Spleen (tissue), 11 donors: ENCODE data around the gene RDX. TPM values are rescaled to one million over a fixed set of nuclear protein-coding genes. Genes with fewer than 3 reads are reported as not detected.
A peak's percentile ranks its signal among the peaks of the same experiment; 100 is the strongest.

ENCODE experiments used
- DNase-seq: peaks from one replicate; pipeline ENCODE4 v3.0.0-alpha.2; 2020
- H3K27ac ChIP-seq, 8 donors: fragments of 200-600 bp; sonication (generic) in 7 of 8; 1 replicate in 4 of 8; 2 replicates in 4 of 8; pipeline versions ENCODE4 v1.5.0 to v1.8.0; 2016 to 2021; ENCODE audit warnings: inconsistent platforms in 4 of 8, mild to moderate bottlenecking in 4 of 8, moderate library complexity in 1 of 8
- H3K27me3 ChIP-seq, 7 donors: fragments of 200-600 bp; sonication (generic) in 6 of 7; replicated peaks in 1 of 7; 1 replicate in 4 of 7; 2 replicates in 3 of 7; pipeline versions ENCODE4 v1.5.0 to v1.8.0; 2016 to 2021; ENCODE audit warnings: inconsistent platforms in 3 of 7, mild to moderate bottlenecking in 1 of 7
- H3K36me3 ChIP-seq, 6 donors: fragments of 200-600 bp; sonication (generic) in 5 of 6; 1 replicate in 4 of 6; 2 replicates in 2 of 6; pipeline versions ENCODE4 v1.5.0 to v1.8.0; 2016 to 2021; ENCODE audit warnings: inconsistent platforms in 2 of 6
- H3K4me1 ChIP-seq, 6 donors: fragments of 200-600 bp; sonication (generic) in 5 of 6; 1 replicate in 3 of 6; 2 replicates in 3 of 6; pipeline versions ENCODE4 v1.5.0 to v1.8.0; 2016 to 2021; ENCODE audit warnings: inconsistent platforms in 3 of 6
- H3K4me3 ChIP-seq, 8 donors: fragments of 200-600 bp; sonication (generic) in 7 of 8; 1 replicate in 4 of 8; 2 replicates in 4 of 8; pipeline versions ENCODE4 v1.5.0 to v1.8.0; 2016 to 2021; ENCODE audit warnings: inconsistent platforms in 4 of 8, mild to moderate bottlenecking in 4 of 8, moderate library complexity in 2 of 8
- H3K9me3 ChIP-seq, 8 donors: fragments of 200-600 bp; sonication (generic) in 7 of 8; 1 replicate in 4 of 8; 2 replicates in 4 of 8; pipeline versions ENCODE4 v1.5.0 to v1.8.0; 2016 to 2021; ENCODE audit warnings: inconsistent platforms in 4 of 8
- CTCF ChIP-seq, 11 experiments: fragments of 200-600 bp in 7 of 11; fragments of 450-650 bp in 4 of 11; sonication (generic) in 4 of 11; IDR thresholded peaks in 8 of 11; conservative IDR thresholded peaks in 3 of 11; 1 replicate in 7 of 11; 2 replicates in 4 of 11; pipeline versions ENCODE4 v1.4.0 to v1.8.0; 2016 to 2021; ENCODE audit warnings: antibody characterized with exemption in 11 of 11, inconsistent platforms in 4 of 11, mild to moderate bottlenecking in 1 of 11
- POLR2A ChIP-seq, 3 donors: fragments of 450-650 bp; IDR thresholded peaks; one replicate each; pipeline ENCODE4 v1.5.1; 2017; ENCODE audit warnings: antibody characterized with exemption in 3 of 3, mild to moderate bottlenecking in 1 of 3
- POLR2AphosphoS5 ChIP-seq, 3 donors: sonication (generic); formaldehyde crosslinking; IDR thresholded peaks; one replicate each; pipeline ENCODE4 v1.5.1; 2017; ENCODE audit warnings: antibody characterized with exemption in 3 of 3
- WGBS, 5 donors: extraction: QIAGEN DNeasy Blood & Tissue Kit in 3 of 5; methylation state at CpG; one replicate each; pipeline versions ENCODE4 v1.1.5 to v1.1.7; 2013 to 2018; 5-methylcytosine and 5-hydroxymethylcytosine counted together
- intact Hi-C: fragments of 100-400 bp; cut with DNase I; formaldehyde crosslinking; loops from one replicate; pipeline ENCODE4 v1.15.0; 2023; ENCODE audit warnings: low total_unique reads
- polyA plus RNA-seq, 3 donors: library from polyadenylated mRNA; stranded (reverse); fragments of 200-250 nt; gene quantifications; one replicate each; pipeline ENCODE4 v1.2.1, GENCODE V29; 2013
- total RNA-seq, 7 donors: library from RNA; depleted of rRNA in 3 of 7; stranded (reverse); fragments of >200 nt in 3 of 7; fragmentation: NEBNext Ultra II Directional in 4 of 7; extraction: Animal tissue kit (Norgen Biotek cat#: 25700) in 4 of 7; gene quantifications; one replicate each; pipeline versions ENCODE4 v1.1.0 to v1.2.1, GENCODE V29; 2016 to 2021
- donor health status: healthy with polysubstance abuse.
- donor health status: DM: no; HTN: no; CAD: no; lungs with moderate emphysema.
- donor health status: DM: no; HTN: no; CAD: no.
- donor health status: Bipolar disorder and iron deficiency.
- donor health status: healthy.
- donor health status: DM: no; HTN: no; CAD: no.
- donor health status: DM: yes; HTN: yes; CAD: no.

The RDX gene
- total and polyA plus RNA-seq, 10 donors, result 11.7 to 138 (median 90.9) TPM

GRCh38 chr11:110317516-110317932 is 21.1 kb upstream of the RDX start:
- 41 to 50% (median 48%) methylated on average over 3 of the region's 3 CpGs for WGBS, 5 donors
- H3K27ac ChIP-seq, result peak overlapping the region in 1 of 8 donors; percentile 46
- TF ChIP-seq POLR2AphosphoS5 (IDR thresholded peaks at IDR 0.05), result peak in 1 of 3 donors; percentile 19
- no peak for TF ChIP-seq POLR2A (IDR thresholded peaks at IDR 0.05)

GRCh38 chr11:110314366-110315095 is 18.1 kb upstream of the RDX start:
- 92 to 95% (median 93%) methylated on average over 9 of the region's 9 CpGs for WGBS, 5 donors
- Histone ChIP-seq H3K27ac (no peak overlapping the region), H3K27me3 (no peaks in the 10 kb centered on the region), H3K4me1 (peaks cover 5 to 48% (median 15%) of the 10 kb centered on the region in 6 donors), H3K9me3 (no peaks in the 10 kb centered on the region), H3K4me3 (no peak overlapping the region), H3K36me3 (no peaks in the 10 kb centered on the region)
- TF ChIP-seq POLR2AphosphoS5 (IDR thresholded peaks at IDR 0.05) (no peak), CTCF (IDR thresholded peaks at IDR 0.05 in 8 of 11, conservative IDR thresholded peaks at IDR 0.05 in 3 of 11) (no peak)
- DNase-seq, result no peak
- intact Hi-C loops, result no loop called here

More at GRCh38 chr11:110317516-110317932, 21.1 kb upstream of the RDX start:
- Histone ChIP-seq H3K36me3 (no peaks in the 10 kb centered on the region), H3K4me1 (peaks cover 5 to 34% (median 15%) of the 10 kb centered on the region in 6 donors), H3K4me3 (no peak overlapping the region), H3K27me3 (no peaks in the 10 kb centered on the region), H3K9me3 (no peaks in the 10 kb centered on the region)
- no peak for DNase-seq
- intact Hi-C loops, result no loop called here

GRCh38 chr11:110312670-110313069 is 16.3 kb upstream of the RDX start:
- peak overlapping the region in 3 of 8 donors; percentile 42 to 66 (median 65) for H3K27ac ChIP-seq
- intact Hi-C loops, result no loop called here

GRCh38 chr11:110311783-110312579 is 15.6 kb upstream of the RDX start:
- 50 to 73% (median 56%) methylated on average over 3 of the region's 3 CpGs for WGBS, 5 donors
- no peak for TF ChIP-seq POLR2AphosphoS5 (IDR thresholded peaks at IDR 0.05)
- no peak for TF ChIP-seq CTCF (IDR thresholded peaks at IDR 0.05 in 8 of 11, conservative IDR thresholded peaks at IDR 0.05 in 3 of 11)
- no peak for TF ChIP-seq POLR2A (IDR thresholded peaks at IDR 0.05)

More at GRCh38 chr11:110312670-110313069, 16.3 kb upstream of the RDX start:
- Histone ChIP-seq H3K27me3 (no peaks in the 10 kb centered on the region), H3K4me1 (peaks cover 0 to 29% (median 6%) of the 10 kb centered on the region in 6 donors), H3K36me3 (no peaks in the 10 kb centered on the region), H3K4me3 (no peak overlapping the region), H3K9me3 (no peaks in the 10 kb centered on the region)
- no peak for TF ChIP-seq POLR2AphosphoS5 (IDR thresholded peaks at IDR 0.05)
- no peak for TF ChIP-seq POLR2A (IDR thresholded peaks at IDR 0.05)
- TF ChIP-seq CTCF (IDR thresholded peaks at IDR 0.05 in 8 of 11, conservative IDR thresholded peaks at IDR 0.05 in 3 of 11), result no peak
- DNase-seq, result no peak

More at GRCh38 chr11:110311783-110312579, 15.6 kb upstream of the RDX start:
- Histone ChIP-seq H3K27me3 (no peaks in the 10 kb centered on the region), H3K27ac (peak overlapping the region in 7 of 8 donors; percentile 17 to 66 (median 42)), H3K9me3 (no peaks in the 10 kb centered on the region), H3K4me3 (no peak overlapping the region), H3K36me3 (no peaks in the 10 kb centered on the region), H3K4me1 (peaks cover 0 to 22% (median 3%) of the 10 kb centered on the region in 6 donors)
- DNase-seq, result no peak
- intact Hi-C loops, result no loop called here
